HG03139 (cell line): ENCODE data around the gene EIF3B.
"Not testable (repeated sequence)": the region's sequence is repeated elsewhere in the genome, so short reads cannot be mapped to it uniquely, and the experiment has no call there.

Experiments used
- ATAC-seq: cut with Tn5 transposase; IDR thresholded peaks from one replicate; pipeline ENCODE4 v1.9.1; 2021; ENCODE audit not compliant: unreplicated experiment

EIF3B gene

DNA sequence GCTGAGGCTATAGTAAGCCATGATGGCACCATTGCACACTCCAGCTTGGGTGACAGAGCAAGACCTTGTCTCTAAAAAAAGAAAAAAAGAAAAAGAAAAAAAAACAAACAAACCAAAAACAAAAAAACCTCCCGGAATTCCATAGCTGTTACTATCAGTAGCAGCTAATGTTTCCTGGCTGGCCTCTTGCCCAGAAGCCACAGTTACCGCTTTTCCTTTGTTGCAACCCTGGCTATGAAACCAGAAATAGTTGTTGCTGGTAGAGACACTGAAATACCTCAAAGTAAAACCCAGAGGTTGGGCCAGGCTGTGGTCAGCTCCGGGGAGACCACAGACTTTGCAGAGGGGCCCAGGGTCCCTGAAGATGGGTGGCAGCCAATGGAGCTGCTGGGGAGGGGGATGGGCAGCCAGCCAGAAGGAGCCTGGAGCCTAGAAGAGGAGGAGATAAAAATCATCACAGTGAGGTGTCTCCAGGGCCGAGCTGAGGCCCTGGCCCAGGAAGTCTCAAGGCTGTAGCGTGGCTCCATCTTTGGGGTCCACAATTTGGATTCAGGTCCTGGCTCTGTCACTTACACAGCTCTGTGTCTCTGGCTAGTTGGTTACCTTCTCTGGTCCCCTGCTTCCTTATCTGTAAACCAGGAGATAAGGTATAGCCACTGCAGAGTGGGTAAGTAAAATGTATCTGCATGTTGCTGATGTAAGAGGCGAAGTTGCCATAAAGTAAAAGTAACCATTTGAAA is 45.4 kb downstream of the EIF3B start:
- ATAC-seq: no peak

DNA sequence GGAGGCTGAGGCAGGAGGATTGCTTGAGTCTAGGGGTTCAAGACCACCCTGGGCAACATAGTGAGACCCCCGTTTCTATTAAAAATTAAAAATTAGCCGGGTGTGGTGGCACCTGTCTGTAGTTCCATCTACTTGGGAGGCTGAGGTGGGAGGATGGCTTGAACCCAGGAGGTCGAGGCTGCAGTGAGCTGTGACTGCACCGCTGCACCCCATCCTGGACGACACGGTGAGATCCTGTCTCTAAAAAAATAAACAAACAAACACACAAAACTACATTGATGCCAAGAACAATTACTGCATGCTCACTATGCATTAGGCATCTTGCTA is 48.0 kb downstream of the EIF3B start:
- ATAC-seq: no peak

DNA sequence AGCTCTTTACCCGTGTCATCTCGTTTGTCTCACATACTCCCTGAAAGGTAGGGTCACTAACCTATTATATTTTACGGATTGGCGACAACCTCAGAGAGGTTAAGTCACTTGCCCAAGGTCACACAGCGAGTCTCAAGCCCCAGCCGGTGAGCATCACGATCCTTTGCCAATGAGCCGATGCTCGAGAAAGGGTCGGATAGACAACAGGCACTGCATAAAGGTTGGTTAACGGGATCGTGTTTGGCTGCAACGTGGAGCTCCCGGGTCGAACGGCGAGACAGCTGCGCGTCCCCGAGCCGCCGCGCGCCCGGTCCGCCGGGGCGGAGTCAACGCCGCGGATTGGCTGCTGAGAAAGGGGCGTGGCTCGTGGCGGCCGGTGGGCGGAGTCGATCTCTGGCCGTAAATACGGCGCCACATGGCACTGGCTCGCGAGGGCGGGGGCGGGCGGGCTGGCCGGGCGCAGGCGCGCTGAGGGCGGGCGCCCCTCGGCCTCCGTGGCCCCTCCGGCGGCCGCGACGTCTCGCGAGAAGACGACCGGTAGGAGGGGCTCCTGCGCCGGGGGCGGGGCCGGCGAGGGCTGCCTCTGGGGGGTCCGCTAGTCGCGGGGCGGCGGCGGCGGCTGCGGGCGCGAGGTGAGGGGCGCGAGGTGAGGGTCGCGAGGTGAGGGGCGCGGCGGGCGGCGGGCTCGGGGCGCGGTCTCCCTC is 48.5 kb downstream of the EIF3B start, which contains the start of gene CHST12:
CHST12 (plus strand) TSS at position 598 of the 704 bp plus-strand sequence. CDS start 29,029 bp downstream, outside the sequence.
- ATAC-seq: peak; percentile 42

DNA sequence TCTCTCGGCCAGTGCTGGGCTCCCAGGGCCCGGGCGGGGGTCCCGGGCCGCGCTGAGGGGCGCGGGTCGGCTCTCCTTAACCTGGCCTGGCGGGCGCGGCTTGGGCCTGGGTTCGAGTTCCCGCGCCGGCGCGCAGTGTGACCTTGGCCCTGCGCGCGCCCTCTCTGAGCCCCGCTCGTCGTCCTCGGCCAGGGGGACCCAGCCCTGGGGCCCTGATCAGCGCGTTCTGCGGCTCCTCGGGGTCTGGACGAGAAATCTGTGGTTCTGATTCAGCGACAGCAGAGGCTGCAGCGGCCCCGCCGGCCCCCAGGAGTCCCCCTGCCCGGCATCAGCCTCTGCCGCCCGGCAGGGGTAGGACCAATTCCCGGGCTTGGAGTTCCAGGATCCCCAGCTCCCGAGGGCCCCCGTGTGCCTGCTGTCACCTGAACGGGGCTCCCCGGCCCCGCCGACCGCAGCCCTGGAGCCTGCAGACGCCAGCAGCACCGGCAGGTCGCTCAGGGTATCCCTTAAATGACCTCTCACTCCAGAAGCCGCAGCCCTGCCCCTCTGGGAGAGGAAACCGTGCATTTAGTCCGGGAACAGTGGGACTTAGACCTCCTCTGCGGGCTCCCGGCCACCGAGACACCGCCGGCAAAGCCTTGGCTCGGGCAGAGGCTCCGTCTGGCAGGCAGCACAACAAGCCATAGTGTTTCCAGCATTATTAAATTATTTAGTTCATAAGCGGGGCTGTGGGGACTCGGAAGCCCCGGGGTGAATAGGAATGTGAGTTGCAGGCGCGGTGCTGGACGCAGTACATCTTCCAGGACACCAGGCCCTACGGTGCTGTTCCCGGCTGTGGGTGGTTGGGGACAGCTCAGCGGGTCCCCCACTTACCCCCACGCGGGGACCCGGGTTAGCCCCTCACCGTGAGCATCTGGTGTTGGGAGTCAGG is 49.4 kb downstream of the EIF3B start:
- peak; percentile 3 for ATAC-seq

DNA sequence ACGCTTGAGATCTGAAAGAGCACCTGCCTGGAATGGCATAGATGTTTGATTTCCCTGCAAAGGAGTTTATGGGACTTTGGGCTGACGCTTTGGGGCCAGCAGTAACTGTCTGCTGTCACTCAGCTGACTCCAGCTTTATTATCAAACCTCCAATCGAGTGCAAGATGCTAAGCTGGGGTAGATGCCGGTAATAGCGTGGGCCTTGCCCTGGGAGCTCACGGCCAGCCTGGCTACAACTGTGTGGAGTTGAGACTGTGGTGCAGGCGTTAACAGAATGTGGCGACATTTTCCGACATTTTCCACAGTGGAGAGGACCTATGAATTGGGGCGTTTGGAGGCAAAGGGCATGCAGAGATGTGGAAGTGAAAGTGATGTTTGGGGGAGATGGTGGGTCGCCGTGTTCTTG is 50.1 kb downstream of the EIF3B start:
- ATAC-seq: no peak

DNA sequence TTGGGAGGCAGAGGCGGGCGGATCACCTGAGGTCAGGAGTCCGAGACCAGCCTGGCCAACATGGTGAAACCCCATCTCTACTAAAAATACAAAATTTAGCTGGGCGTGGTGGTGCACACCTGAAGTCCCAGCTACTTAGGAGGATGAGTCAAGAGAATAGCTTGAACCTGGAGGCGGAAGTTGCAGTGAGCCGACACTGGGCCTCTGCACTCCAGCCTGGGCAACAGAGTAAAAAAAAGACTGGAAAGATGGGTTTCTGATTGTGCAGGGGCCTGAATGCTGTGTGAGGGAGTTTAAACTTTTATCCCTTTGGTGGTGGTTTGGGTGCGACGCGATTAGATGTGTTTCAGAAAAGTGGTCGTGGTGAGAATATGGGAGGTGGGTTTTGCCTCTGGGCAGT is 50.6 kb downstream of the EIF3B start:
- ATAC-seq: no peak

DNA sequence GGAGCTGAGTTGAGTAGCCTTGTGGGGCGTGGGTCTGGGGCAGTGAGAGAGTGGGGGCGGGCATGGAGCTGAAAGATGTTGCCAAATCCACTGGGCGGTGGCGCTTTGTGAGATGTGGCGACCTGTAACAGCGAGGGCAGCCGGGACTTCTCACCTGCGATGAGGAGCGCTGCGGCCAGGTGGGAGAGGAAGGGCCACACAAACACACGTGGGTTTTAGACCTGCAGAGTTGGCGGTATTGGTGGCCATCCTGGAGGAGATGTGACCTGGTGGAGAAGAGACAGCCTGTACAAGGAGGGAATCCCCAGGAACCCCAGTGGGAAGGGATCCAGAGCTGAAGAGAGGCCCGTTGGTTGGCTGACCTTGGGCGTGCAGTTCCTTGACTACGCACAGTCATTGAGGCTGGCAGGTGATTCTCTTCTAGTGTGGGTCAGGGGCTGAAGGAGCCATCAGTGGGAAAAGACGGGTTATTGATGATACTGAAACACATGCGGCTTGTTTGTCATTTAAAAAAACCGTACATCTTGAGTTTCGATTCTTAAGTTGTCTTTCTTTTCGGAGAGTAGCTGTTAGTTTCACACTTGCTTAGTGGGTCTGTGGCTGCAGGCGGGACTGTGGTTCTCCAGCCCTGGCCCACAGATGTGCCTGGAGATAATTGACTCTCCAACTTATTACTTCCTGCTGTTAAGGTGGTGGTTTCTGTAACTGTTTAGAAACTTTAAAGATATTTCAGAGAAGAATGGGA is 51.1 kb downstream of the EIF3B start:
- peak; percentile 35 for ATAC-seq

DNA sequence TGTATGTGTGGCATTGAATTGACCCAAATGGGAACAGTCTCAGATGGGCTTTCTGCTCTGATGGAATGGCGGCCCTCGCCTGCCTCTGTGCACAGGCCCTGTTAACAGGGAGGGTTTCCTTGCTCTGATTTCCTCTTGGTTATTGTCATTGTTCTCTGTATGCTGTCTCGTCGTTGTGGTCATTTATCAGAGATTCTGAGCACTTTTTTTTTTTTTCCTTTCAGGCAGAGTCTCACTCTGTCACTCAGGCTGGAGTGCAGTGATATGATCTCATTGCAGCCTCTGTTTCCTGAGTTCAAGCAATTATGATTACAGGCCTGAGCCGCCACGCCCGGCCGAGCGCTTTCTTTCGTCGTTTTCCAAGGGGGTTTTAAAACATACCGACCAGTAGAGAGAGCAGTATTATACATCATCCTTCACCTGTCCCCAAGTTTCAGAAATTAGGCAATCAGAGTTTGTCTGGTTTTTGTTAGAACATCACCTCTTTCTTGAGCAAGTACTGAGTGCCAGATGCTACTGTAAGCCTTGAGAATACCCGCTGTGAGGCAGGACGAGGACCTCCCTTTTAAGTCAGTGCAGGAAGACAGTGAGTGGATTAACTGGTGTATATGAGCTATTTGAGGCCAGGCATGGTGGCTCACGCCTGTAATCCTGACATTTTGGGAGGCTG is 55.3 kb downstream of the EIF3B start:
- no peak for ATAC-seq

DNA sequence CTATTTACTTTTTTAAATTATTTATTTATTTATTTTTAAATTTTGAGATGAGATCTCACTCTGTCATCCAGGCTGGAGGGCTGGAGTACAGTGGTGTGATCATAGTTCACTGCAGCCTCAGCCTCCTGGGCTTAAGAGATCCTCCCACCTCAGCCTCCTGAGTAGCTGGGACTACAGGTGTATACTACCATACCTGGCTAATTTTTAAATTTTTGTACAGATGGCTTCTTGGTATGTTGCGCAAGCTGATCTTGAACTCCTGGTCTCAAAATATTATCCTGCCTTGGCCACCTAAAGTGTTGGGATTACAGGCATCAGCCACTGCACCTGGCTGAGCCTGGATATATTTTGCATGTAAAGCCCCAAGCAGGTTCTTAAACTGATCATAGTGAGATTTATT is 56.4 kb downstream of the EIF3B start:
- ATAC-seq: no peak

DNA sequence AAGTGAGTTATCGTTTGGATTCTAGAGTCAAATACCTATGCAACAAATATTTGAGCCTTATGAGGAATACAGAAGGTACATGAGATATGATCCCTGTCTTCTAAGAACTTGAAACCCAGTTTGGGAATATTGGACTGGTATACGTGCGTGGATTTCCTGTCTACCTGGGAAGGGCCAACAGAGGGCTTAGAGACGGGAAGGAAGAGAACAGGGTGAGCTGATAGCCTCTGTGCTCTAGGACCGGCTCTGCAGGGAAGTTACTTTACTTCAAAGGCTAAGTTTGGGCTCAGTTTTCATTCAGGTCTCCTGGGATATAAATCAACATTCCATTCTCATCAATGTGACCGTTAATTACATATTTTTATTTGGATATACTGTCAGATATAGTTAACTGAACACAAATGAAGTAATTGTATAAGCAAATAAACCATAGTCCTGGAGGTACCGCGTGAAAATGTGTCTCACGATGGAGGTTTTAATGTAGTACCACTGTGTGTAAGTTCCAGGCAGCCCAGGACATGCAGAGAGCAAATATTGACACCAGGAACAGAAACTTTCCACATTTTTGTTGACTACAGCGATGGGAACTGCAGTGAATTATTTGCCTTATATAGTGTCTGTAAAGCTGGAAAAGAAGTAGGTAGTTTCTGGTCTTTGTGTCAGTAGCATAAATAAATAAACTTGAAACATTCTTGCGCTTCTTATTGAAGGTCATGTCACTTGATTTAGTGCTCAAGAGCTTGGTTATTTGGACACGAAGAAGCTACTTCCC is 57.4 kb downstream of the EIF3B start:
- ATAC-seq: no peak

DNA sequence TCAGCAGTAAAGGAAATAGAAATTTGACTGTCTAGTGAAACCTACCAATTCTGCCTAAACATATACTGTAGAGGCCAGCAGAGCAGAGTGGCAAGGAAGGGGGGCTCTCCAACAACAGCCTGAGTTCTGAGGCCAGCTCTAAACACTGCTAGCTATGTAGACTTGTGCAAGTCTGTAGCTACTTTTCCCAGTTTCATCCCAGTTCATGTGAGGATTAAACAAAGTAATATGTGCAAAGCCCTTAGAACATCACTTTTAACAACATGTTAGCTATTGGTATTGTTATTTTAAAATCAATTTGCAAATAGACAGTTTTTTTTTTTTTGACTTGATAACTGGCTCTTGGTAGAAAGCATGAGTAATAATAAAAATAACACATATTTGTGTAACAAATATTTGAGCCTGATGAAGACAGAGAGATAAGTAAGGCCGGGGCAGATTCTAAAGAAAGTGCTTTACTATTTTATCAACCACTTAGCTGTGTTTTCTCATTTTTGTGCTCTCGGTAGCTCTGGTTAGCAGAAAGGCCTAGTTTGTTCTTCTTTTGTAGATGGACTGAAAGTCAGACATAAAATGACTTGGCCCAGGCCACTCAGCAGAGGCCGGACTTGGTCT is 58.1 kb downstream of the EIF3B start:
- no peak for ATAC-seq

DNA sequence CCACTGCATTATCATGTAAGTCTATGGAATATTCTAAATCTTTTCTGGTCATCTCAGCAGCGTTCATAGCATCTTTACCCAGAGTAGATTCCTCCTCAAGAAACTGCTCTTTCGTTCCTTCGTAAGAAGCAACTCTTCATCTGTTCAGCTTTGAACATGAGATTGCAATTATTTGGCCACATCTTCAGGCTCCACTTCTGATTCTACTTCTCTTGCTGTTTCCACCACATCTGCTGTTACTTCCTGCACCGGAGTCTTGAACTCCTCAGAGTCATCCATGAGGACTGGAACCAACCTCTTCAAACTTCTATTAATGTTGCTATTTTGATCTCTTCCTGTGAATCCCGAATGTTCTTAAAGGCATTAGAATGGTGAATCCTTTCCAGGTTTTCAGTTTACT is 61.4 kb downstream of the EIF3B start:
- ATAC-seq: no peak

DNA sequence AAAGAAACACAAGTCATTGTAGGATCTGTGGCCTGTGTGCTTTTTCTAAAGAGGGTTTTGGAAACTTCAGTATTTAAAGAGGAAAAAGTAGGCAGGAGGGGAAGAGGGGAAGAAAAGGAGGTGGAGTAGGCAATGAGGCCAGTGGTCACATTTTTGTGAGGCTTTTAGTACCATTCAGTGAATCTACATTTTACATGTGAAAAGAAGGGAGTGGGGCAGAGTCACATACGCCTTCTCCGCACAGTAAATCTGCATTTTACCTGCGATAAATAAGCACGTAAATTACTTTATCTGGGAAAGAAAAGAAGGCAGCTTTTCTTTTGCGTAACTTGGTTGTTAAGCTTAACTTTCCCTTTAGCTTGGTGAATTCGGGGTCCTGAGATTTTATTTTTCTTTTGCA is 62.0 kb downstream of the EIF3B start:
- no peak for ATAC-seq

DNA sequence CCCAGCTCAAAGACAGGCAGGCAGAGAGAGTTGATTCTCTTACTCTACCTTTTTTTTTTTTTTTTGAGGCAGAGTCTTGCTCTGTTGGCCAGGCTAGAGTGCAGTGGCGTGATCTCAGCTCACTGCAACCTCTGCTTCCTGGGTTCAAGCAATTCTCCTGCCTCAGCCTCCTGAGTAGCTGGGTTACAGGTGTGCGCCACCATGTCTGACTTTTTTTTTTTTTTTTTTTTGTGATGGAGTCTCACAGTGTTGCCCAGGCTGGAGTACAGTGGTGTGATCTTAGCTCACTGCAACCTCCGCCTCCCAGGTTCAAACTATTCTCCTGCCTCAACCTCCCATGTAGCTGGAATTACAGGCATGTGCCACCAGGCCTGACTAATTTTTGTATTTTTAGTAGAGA is 62.6 kb downstream of the EIF3B start:
- not testable (repeated sequence) for ATAC-seq

DNA sequence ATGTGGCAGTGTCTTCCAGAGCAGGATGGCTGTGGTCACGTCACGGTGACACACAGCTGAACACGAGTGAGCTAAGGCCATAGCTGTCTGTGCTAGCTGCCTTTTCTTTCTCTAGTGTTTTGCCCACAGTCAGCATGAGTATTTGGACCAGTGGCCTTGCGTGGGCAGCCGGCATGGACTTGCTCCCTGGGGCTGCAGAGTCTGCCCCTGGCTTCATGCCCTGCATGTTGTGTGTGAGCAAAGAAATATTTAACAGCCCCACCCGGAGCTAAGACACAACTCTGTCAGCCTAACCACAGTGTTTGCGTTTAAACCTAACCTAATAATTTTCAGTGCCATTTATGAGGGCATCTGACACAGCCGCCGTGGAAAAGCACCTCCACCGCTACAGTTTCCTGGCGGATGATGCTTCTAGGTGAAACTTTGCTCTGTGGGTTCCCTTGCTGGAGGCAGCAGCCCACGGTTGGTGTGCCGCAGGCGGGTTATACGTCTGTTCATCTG is 63.4 kb downstream of the EIF3B start:
- ATAC-seq: no peak

DNA sequence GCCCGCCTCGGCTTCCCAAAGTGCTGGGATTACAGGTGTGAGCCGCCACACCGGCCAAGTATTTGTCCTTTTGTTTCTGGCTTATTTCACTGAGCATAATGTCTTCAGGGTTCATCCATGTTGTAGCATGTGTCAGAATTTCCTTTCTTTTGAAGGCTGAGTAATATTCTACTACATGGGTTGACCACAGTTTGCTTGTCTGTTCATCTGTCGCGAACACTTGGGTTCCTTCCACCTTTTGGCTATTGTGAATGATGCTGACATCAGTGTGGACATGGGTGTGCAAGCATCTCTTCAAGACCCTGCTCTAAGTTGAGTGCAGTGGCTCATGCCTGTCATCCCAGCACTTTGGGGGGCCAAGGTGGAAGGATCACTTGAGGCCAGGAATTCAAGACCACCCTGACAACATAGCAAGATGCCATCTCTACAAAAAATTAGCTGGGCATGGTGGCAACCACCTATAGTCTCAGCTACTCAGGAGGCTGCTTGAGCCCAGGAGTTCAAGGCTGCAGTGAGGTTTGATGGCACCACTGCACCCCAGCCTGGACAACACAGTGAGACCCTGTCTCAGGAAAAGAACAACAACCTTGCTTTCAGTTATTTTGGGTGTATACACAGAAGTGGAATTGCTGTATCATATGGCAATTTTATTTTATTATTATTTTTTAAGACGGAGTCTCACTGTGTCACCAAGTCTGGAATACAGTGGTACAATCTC is 65.7 kb downstream of the EIF3B start:
- no peak for ATAC-seq

DNA sequence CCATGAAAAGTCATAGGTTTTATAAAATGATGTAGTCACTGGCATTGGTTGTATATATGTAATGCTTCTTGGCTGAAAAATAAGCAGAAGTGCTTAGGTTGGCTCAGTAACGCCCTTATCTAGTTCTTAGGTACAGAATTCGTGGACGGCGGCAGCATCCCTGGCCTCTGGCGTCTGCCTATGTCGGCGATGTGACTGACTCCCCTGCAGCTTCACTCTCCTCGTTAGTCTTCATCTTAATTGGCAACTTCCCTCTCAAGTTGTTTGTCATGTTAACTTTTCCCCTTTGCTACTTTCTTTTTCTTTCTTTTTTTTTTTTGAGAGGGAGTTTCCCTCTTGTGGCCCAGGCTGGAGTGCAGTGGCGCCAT is 67.3 kb downstream of the EIF3B start:
- no peak for ATAC-seq

DNA sequence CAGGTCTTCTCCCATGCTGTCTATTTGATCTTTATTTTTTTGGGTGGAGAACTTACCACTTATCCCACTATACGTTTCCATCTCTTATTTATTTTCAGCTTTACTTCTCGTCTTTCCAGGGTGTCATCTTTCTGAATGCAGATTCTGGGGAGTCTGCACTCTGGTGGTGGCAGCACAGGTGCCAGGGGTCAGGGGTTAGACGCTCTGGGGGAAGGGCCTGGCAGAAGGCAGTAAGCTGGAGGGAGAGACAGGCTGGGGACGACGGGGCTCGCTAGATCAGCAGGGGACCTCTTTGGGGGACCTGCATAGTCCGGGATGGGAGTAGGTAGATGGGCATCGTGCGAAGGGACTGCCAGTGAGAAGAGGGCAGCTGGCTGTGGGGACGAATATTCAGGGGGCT is 71.1 kb downstream of the EIF3B start:
- no peak for ATAC-seq
